Skin of body (tissue), 2 donors: Measurements from ENCODE around the gene VSIR. TPM values are rescaled to one million over a fixed set of nuclear protein-coding genes. Genes with fewer than 3 reads are reported as not detected.

Experiments
- DNase-seq: peaks from one replicate; lab custom pipeline; 2025; lab: John Stamatoyannopoulos, UW
- total RNA-seq: library from RNA; depleted of rRNA; stranded (reverse); fragments of >200 nt; gene quantifications from one replicate; pipeline ENCODE4 v1.2.3, GENCODE V29; 2014

VSIR gene
- total RNA-seq, 1 donor from 2014 or later, result 15.8 TPM

DNA sequence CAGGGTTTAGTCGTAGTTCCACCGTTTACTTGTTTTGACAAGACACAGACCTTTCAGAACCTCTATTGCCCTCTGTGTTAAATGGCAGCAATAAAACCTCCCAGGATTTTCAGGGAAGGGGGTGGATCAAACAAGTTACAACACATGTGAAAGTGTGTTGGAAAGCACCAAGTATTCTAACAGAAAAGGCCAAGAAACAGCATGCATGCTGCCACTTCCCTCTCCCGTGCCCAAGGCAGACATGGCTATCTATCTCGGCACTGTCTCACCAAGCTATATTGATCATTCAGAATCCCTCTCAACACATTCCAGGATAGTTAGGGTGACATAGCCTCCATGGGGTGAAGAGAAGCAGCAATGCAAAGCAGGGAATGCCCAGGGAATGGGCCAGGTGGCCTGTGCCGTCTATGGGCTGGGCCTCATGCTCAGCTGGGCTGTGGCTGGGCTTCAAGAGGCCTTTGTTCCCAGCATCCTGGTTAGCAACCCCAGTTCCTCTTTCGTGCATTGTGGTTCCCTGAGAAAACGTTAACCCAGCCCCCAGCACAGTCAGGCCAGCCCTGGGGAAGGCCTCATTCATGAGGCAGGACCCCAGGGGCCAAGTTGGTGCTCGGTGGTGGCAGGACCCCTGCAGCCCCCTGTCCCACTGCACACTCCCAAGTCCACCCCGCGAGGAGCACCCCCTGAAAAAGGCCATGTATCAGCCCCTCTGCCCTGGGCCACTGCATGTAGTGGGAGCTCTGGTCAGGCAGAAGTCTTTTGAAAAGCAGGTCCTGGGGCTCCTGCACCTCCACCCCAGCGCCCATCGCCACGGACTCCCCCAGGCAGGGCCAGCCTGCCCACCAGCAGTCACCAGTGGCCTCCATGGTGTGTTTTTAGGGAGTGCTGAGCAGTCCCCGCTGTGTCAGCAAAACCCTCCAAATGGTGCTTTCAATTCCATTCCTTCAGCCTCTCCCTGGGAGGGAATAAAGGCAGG, 25.5 kb downstream of the VSIR start:
- DNase-seq, result no peak

DNA sequence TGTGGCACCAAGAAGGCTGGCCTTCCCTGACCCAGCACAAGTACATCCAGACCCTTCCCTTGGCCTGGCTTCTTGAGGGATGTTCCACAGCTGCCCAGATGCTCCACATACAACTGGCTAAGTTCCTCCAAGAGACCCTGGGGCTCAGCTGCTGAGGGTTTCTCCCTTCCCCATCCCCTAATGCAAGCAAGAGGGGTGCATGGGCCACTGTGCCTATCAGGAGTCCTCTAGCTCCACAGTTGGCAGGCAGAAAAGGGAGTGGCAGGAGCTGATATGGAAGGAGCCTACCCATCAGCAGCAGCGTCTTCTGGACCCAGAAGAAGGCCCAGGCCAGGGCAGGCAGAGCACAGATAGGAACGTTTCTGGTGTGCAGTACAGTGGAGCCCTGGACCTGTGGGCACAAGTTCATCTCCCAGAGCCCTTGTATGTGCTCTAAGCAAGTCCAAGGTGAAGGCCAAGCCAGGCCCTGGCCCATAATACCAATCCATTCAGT, 26.2 kb downstream of the VSIR start:
- DNase-seq, result no peak

DNA sequence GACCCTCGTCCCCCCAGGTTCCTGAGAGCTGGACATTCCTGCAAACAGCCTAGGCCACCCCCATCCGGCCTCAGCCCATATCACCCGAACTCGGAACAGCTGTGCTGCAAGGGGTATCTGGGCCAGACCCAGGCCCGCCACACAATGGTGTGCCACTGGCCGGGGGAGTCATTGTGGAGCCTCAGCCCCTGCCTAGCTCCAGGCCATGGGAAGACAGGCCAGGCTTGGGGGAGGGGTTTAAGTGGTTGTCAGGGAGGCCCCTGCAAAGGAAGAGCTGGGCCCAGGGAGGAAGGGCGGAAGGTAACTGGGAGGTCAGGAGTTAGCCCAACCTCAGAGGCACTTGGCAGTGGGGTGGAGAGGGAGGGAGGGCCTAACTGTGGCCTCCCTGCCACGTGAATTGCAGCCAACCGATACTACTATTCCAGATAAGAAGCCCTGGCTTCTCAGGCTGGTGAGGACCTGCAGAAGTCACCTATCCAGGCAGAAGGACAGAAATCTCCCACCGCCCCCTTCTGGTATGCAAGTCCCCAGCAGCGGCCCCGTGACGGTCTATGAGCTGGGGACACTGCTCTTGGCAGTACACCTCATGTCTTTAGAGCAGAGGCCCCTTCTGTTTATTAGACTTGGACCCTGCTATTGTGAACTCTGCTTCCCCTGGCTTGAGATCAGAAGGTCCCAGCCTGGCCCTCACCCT, 26.8 kb downstream of the VSIR start:
- no peak for DNase-seq

DNA sequence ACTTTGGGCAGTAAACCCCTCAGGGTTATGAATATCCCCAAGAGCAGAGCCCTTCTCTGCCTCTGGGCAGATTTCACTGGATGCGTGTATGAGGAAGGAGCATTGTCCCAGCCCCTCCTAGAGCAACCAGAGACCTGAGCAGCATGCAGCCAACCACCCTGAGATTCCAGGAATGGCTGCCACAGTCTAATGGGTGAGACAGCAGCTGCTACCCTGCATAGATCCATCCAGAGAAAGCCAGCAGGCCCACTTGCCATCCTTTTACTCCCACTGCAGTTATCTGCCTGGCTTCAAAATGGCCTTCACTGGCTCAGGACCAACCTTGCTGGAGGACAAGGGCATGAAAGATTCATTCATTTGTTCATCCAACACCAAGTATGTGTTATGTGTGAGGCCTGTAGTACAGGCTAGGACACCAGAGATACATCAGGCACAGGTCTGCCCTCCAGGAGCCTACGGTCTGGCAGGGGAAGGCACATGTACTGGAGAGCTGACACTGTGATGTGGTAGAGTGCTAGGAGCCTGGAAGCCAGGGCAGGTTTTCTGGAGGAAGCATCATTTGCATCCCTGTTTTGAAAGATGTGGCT, 27.6 kb downstream of the VSIR start:
- no peak for DNase-seq

DNA sequence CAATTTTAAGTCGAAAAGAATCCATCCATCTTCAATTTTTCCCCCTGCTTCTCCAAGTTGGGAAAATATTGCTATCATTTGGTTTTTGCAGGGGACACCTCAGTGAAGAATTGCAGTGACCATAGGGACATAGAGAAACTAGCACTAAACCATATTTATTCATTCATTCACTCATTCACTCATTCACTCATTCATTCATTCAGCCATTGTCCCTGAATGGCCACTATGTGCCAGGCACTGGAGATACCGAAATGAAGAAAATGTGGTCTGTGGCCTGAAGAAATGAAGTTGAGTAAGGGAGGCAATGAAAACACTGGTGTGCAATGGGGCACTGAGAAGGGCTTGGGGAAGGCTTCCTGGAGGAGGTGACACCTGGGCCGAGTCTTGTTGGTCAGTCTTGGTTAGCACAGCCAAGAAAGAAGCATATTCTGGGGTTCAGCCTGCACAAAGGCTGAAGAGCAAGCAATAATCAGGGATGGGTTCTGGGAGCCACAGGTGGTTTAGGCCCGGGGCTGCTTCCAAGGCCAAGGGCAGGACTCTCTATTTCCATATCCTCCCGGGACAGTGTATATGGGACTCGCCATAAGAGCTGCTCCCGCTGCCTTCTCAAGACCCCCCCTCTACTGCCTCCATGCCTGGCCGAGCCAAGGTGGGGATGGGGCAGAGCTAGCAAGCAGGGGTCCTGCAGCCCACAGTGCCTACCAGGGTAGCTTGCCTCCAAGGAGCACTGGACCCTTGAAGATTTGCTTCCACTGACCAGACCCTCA, 28.2 kb downstream of the VSIR start:
- no peak for DNase-seq

DNA sequence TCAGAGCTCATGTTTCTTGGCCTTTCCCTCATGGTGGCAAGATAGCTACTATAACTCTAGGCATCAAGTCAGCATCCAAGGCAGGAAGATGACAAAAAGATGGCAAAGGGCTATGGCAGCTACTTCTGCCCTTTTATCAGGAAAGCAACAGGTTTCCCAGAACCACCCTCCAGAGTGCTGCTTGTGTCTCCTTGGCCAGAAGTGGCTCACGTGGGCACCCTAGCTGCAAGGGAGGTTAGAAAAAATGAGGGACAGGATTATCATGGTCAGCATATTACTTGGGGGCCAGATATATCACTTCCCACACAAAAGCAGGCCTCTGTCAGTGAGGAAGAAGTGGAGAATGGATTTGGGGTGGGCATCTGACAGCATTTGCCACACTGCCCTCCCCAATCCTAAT, 29.5 kb downstream of the VSIR start:
- no peak for DNase-seq

DNA sequence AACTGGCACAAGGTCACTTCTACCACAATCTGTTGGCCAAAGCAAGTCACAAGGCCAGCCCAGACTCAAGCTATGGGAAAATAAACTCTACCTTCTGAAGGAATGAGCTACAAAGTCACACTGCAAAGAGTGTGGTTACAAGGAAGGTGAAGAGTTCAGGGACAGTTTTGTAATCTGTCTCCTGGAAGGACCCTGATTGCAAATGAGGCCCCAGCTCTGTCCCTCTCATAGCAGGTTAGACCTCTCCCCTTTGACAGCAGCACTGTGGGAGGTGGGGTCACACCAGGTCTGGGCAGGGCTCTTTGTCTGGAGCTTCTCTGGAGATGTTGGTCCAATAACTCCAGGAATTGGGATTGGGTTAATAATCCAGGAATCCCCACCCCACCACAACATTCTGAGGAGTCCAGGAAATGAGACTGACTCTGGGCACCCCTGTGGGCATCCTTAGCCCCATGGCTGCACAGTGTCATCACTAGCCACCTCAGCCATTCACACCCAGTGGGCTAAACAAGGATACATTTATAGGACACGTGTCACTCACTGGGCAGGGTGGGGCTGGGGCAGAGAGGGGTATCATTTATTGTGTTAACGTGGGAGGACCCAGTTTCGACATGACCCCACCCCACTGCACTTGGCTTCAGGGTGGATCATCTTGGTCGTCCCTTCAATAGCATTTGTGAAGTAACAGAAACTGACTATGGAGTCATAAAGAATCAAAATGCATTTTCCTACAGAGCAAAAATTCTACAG, 30.1 kb downstream of the VSIR start:
- DNase-seq, result no peak

DNA sequence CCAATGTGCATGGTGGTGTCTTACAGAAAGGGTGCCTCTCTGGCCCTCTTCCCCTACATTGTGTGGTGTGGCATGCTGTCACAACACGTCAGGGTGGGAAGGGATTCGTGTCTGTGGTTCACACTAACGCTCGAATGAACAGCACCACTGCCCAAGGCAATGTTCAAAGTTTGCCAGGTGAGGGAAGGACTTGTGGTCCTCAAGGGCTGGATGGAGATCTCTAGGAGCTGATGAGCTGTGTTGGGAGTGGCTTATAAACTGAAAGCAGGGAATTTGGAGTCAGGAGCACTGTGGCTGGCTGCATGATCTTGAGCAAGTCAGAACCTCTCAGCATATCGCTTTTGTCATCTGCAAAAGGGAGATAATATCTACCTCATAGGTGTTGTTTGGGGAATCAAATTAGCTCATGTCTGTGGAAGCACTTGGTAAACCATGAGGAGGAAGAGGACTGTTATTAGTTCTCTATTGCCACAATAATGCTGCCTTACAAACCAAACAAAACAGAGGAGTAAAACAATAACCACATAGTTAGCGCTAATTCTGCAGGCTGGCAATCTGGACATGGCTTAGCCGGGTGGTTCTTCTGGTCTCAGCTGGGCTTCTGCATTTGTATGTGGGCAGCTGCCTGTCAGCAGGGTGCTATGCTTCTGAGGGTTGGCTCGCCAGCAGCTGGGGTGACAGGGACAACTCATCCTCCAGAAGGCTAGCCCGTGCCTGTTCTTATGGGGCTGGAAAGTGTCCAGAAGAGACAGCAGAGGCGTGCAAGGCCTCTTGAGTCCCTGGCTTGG, 30.8 kb downstream of the VSIR start:
- no peak for DNase-seq

DNA sequence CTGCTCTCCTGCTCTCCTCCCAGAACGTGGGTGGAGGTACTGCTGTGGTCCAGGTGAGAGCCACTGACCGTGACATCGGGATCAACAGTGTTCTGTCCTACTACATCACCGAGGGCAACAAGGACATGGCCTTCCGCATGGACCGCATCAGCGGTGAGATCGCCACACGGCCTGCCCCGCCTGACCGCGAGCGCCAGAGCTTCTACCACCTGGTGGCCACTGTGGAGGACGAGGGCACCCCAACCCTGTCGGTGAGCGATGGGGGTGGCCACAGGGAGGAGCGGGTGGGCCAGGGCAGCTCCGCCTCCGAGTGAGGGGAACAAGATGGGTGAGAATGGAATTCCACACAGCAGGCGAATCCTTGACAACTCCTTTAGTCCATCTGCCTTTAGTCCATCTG, 31.6 kb downstream of the VSIR start:
- no peak for DNase-seq

DNA sequence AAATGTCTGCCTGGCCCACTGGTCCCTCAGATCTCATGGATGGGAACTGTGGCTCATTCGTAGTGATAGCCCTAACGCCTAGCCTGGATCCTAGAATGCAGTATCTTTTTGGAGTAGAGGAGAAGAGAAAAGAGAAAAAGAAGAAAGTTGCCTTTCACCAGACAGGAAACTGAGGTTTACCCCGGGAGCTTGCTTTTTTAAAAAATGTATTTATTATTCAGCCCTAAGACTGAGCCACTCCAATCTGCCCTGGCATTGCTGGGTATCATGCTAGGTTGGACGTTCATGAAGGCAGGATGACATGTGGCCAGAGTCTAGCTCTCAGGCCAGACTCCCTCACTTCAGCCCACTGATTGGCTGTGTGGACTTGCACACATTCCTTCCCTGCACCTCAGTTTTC, 32.3 kb downstream of the VSIR start:
- no peak for DNase-seq

DNA sequence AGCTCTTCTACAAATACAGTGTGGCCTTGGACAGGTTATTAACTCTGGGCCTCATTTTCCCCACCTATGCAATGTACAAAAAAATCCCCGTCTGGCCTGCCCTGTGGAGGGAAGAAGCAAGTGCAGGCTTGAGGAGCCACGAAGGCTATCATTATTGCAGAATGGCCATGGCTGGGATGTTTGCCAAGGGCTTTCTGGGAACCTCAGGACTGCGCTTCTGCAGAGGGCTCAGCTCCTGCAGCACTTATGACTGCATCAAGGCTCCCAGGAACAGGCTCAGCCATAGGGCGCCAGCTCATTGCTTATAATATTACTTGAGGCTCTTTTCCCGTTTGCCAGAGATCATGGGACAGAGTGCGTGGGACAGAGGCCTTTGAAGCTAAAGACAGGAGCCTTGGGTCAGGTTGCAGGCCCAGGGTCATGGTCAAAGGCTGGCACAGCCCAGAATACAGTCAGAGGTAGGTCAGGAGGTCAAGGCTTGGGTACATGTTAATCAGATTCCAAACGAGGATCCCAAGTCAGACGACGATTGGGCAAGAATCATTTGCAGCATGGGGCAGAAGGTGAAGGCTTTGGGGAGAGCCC, 33.2 kb downstream of the VSIR start:
- no peak for DNase-seq

DNA sequence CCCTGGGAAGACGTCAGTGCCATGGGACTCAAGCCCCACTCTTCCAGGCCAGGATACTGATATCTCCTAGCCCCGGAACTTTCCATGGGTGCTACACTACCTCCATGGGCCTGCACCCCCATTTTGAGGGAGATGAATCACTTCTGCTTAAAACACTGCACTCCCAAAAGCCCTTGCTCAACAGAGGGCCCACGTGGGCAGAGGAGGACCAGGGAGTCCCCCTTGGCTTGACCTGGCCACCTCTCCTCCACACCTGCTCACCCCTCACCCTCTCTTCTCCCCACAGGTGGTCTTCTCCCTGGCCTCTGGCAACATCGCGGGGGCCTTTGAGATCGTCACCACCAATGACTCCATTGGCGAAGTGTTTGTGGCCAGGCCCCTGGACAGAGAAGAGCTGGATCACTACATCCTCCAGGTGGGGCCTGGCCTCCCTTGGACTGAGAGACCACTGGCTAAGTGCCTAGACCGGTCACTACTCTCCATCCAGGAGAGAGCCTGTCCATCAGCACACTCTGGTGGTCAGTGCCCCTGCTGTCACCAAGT, 33.9 kb downstream of the VSIR start:
- no peak for DNase-seq

DNA sequence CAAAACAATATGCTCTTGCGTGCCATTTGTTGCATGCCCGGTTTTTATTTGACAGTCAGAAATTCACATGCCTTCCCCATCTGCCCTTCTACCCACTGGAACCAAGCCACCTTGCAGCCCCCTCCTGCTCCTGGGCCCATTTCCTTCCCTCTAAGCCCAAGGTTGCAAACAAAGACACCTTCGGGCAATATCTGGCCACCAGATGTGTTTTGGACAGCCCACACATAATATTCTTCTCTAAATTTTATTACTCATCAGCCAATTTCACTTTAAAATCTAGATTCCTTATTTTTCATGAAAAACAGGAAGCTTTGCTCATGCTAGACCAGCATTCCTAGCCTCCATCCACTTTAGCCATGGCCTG, 35.5 kb downstream of the VSIR start:
- DNase-seq, result no peak

DNA sequence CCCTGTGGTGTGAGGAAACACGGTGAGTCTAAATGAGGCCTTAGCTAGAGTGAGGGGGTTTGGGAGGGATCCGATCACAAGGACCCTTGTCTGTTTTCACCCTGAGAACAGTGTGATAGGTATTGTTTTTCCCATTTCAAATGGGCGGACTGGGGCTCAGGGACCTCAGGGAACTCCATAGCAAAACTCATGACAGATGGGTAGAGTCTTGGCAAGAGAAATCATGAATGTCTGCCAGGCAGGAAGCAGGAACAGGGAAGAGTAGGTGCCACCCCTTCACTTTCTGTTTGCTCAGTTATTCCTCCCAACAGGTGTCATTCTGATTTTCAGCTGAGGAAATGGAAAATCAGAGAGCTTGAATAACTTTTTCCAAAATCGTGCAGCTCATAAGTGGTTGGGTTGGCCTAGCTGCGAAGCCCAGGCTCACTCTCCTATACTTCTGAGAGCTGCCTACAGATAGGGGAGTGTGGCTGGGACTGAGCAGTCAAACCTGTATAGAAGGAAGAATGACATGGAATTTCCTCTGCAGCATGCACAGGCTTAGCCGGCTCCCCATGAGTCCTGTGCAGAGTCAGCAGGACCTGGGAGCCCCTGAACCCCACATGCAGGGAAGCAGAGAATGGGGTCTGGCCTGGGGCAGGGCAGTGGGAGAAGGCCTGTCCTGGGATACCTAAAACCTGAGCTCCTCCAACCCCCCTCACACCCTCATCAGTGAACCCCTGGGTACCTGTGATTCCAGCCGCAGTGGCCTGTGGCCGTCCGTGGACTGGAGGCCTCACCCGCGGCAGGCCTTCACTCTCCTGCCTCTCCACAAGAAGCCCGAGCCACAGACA, 36.1 kb downstream of the VSIR start:
- no peak for DNase-seq

DNA sequence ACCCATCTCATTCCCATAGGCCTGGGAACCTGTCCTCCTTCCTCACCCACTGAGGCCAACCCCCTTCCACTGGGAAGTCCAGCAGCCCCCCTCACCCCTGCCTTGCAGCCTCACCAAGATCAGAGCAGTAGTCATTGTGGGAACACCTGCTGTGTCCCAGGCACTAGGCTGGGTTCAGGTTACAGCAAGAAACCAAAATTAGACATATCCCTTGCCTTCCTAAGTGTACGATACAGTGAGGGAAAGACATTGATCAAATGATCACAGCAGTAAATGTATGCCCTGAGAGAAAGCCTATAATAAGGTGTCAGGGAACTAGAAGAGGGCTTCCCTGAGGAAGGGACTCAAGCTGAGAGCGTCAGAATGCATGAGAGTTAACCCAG, 36.8 kb downstream of the VSIR start:
- no peak for DNase-seq

DNA sequence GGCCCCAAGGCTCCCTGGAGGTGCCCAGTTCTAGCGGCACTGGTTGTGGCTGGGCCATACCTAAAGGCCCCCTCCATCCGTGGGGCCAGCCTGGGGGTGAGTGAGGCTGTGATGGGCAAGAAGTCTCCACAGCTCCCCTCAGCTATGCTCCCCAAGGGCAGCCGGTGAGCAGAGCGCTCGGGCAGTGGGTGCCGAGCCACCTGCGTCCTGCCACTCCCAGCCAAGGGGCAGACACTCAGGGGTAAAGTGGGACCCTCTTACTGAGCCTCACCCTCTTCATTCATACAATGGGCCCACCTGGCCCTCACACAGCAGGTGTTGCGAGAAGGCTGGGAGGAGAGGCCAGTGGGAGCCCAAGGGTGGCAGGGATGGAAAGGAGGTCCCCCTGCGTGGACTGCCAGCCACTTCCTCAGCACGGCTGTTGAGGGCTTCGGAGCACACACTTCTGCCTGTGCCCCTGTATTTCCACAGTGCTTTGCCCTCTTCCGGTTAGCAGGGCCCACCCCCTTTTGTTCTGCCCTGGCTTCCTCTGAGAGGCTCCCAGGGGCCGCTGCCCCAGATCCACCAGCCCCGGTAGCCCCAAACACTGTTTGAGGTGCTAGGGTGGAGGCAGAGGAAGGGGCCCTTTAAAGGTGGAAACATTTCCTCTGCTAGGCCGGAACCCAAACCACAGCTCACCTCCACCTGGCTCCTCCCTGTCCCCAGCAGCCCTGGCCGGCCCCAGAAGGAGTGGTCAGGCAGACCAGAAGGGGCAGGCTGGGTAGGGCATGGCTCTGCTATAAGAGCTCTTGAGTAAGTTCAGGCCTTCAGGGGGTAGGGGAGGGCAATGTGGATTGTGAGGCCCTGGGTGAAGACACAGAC, 37.4 kb downstream of the VSIR start:
- DNase-seq, result no peak

DNA sequence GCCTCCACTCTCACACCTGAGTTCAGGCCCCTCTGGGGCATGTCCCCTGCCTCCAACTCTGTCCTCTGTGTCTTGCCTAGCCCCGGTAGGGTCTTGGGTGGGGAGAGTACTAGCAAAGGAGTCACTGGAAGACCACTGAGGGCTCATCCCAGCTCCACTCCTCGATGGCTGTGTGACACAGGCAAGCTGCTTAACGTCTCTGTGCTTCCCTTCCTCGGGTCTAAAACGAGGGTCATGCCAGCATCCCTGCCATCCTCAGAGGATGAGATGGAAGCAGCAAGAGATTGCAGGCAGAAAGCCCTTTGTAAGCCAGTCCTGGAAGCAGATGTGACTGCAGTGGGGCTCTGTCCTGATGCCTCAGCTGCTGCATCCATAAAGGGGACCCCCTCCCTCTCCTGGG, 38.5 kb downstream of the VSIR start:
- DNase-seq, result no peak
